ENCODE data around the gene ADSS1. TPM values are rescaled to one million over a fixed set of nuclear protein-coding genes. Genes with fewer than 3 reads are reported as not detected.

Gene ADSS1
- total and polyA plus RNA-seq, 4 donors: 5.3 to 20.8 (median 14.1) TPM

DNA sequence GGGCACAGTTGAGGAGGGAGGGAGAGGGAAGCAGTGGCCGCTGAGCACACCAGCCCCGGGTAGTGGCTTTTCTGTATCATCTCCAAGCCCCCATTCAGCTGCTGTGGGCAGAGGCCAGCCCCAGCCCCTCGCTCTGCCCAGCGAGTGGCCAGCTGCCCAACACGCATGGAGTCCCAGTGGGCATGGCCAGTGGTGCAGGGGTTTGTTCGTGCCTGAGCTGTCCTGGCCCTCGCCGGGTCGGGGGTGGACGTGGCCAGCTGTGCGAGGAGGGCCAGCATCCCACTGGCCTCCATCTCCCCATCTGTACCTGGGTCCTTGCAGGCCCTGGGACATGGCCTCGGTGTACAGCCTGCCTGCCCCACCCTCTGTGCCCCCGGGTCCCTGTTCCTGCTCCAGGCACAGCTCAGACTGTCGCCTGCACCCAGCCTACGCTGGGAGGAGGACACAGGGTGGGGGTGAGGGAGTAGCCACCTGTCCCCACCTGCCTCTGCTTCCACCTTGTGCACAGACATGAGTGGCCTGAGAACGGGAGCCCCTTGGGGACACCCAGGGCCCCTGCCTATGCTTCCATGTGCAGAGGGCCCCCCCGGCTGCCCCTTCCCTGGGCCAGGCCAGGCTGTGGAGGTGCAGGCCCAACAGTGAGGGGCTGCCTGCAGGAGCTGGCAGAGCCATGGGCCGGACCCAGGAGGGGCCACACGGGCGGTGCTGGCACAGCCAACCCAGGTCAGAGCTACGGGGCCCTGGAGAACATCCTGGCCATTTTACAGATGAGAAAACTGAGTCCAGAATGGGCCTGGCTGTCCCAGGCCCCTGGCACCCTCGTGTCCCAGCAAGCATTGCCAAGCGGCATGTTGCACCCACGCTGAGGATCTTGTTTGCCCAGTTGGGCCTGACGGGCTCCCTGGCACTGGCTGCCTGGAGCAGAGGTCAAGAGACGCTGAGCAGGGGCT is 30.3 kb upstream of the ADSS1 start:
- H3K27ac ChIP-seq (ENCODE audit: low read depth, low read length): peak overlapping the region; percentile 86
- peaks cover 2% of the 10 kb centered on the region for H3K27me3 ChIP-seq (ENCODE audit: control insufficient read depth, insufficient read depth, low read length)
- DNase-seq (ENCODE audit: low read depth in 4 of 6, low spot score in 6 of 6): no peak
- 88% methylated on average over 26 of the region's 26 CpGs for whole genome bisulfite sequencing (ENCODE audit: insufficient coverage)
- H3K4me1 ChIP-seq (ENCODE audit: control insufficient read depth, insufficient read depth, low read length): peaks cover 95% of the 10 kb centered on the region
- H3K4me3 ChIP-seq (ENCODE audit: low read depth, low read length): no peak overlapping the region
- peaks cover 74% of the 10 kb centered on the region for H3K36me3 ChIP-seq (ENCODE audit: control insufficient read depth, insufficient read depth, low read length)
- H3K9me3 ChIP-seq (ENCODE audit: control insufficient read depth, insufficient read depth, low read length): no peaks in the 10 kb centered on the region

DNA sequence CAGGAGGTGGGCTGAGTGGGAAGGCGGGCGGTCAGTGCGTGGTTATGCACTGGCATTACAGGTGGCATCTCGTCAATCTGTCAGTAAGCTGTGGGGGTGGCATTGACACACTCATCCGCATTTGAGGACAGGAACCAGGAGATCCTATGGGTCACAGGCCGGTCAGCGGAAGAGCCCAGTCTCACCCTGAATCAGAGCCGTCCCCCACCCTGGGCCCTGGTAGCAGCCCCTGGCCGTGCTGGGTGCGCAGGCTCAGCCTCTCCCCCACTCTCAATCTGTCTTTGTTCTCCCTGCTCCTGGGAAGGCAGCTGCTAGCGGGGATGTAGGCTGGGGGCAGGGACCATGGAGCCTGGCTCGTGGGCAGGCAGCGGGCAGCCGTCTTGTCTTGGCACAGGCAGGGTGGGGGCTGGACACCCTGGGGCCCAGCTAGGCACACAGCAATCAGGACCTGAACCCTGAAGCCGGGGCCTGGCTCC is 29.5 kb upstream of the ADSS1 start:
- Histone ChIP-seq H3K36me3 (ENCODE audit: control insufficient read depth, insufficient read depth, low read length) (peaks cover 78% of the 10 kb centered on the region), H3K9me3 (ENCODE audit: control insufficient read depth, insufficient read depth, low read length) (no peaks in the 10 kb centered on the region), H3K27ac (ENCODE audit: low read depth, low read length) (peak overlapping the region; percentile 86), H3K27me3 (ENCODE audit: control insufficient read depth, insufficient read depth, low read length) (peaks cover 2% of the 10 kb centered on the region), H3K4me3 (ENCODE audit: low read depth, low read length) (no peak overlapping the region), H3K4me1 (ENCODE audit: control insufficient read depth, insufficient read depth, low read length) (peaks cover 97% of the 10 kb centered on the region)
- 51% methylated on average over 15 of the region's 15 CpGs for WGBS (ENCODE audit: insufficient coverage)
- peak in 2 of 6 donors; percentile 68 to 82 for DNase-seq (ENCODE audit: low read depth in 4 of 6, low spot score in 6 of 6)

DNA sequence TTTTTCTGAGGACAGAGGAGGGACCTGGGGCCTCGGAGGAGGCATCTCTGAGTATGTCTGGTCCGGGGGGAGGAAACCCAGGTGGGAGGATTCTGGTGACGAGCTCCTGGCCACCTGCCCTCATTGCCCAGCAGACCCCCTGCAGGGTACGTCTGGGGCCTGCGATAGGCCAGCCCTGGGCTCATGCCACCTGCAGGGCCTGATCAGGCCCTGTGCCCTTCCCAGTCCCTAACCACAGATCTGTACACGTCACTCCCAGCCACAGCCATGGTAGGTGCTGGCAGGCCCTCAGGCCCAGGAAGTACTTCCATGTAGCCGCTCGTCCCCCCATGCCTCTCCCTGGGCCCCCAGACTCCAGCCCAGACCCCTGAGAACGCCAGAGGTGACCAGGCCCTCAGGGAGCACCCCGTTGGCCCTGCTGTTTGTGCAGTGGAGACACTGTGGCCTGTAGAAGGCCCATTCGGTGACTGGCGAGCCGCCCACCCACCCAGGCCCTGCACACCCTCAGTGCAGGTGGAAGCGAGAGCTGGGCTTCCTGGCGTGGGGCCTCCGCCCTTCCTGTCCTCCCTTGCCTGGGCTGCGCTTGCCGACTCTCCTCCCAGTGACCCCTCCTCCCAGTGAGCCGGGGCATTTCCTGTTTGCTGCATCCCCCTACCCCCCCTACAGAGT is 28.9 kb upstream of the ADSS1 start:
- no peak for DNase-seq (ENCODE audit: low read depth in 4 of 6, low spot score in 6 of 6)
- Histone ChIP-seq H3K27me3 (ENCODE audit: control insufficient read depth, insufficient read depth, low read length) (peaks cover 2% of the 10 kb centered on the region), H3K9me3 (ENCODE audit: control insufficient read depth, insufficient read depth, low read length) (no peaks in the 10 kb centered on the region), H3K27ac (ENCODE audit: low read depth, low read length) (peak overlapping the region; percentile 86), H3K36me3 (ENCODE audit: control insufficient read depth, insufficient read depth, low read length) (peaks cover 84% of the 10 kb centered on the region), H3K4me3 (ENCODE audit: low read depth, low read length) (no peak overlapping the region), H3K4me1 (ENCODE audit: control insufficient read depth, insufficient read depth, low read length) (peaks cover 100% of the 10 kb centered on the region)
- WGBS (ENCODE audit: insufficient coverage): 70% methylated on average over 18 of the region's 19 CpGs

DNA sequence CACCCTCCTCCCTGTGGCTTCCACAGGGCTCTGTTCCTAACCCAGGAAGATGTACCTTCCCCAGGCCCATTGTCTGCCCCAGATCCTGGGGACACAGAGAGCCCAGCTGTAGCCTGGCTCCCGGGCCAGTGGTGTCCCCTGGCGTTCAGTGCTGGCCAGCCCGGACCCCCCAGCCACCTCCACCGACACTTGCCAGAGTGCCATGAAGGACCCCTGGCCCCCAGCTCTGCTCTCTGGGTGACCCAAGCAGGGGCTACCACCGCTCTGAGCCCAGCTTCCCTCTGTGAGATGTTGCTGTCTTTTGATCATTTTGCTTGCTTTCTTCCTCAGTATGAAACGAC is 28.4 kb upstream of the ADSS1 start:
- Histone ChIP-seq H3K27me3 (ENCODE audit: control insufficient read depth, insufficient read depth, low read length) (no peaks in the 10 kb centered on the region), H3K4me1 (ENCODE audit: control insufficient read depth, insufficient read depth, low read length) (peaks cover 100% of the 10 kb centered on the region), H3K36me3 (ENCODE audit: control insufficient read depth, insufficient read depth, low read length) (peaks cover 88% of the 10 kb centered on the region), H3K27ac (ENCODE audit: low read depth, low read length) (peak overlapping the region; percentile 86), H3K9me3 (ENCODE audit: control insufficient read depth, insufficient read depth, low read length) (no peaks in the 10 kb centered on the region), H3K4me3 (ENCODE audit: low read depth, low read length) (no peak overlapping the region)
- WGBS (ENCODE audit: insufficient coverage): 75% methylated on average over 6 of the region's 6 CpGs
- no peak for DNase-seq (ENCODE audit: low read depth in 4 of 6, low spot score in 6 of 6)

DNA sequence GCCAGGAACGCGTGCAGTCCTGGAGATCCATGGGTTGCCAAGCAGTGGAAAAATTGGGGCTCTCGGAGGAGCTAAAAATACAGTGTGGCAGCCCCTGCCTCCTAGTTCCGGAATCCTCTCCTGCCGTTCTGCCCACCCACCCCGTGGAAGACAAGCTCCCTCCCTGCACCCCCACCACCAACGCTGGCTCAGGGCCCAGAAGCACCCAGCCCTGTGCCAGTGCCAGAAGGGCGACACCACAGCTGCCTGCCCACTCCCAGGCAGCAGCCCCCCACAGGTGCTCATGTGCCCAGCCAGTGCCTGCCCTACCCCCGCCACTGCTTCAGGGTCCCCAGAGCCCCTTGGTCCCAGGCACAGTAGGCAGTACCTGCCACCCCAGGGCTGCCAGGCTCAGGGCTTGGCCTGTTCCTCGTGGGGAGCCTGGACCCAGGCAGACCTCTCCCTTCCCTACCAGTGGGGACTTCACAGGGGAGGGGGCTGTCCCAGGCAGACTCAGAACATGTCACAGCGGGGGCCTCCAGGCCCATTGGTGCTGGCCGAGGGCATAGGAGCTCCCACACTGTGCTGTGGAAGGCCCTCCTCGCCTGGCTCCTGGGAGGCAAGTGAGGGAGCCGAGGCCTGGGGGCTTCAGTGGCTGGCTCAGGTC is 27.2 kb upstream of the ADSS1 start:
- 80% methylated on average over 13 of the region's 14 CpGs for WGBS (ENCODE audit: insufficient coverage)
- peak in 1 of 6 donors; percentile 61 for DNase-seq (ENCODE audit: low read depth in 4 of 6, low spot score in 6 of 6)
- Histone ChIP-seq H3K4me1 (ENCODE audit: control insufficient read depth, insufficient read depth, low read length) (peaks cover 99% of the 10 kb centered on the region), H3K27ac (ENCODE audit: low read depth, low read length) (peak overlapping the region; percentile 79), H3K9me3 (ENCODE audit: control insufficient read depth, insufficient read depth, low read length) (no peaks in the 10 kb centered on the region), H3K4me3 (ENCODE audit: low read depth, low read length) (no peak overlapping the region), H3K36me3 (ENCODE audit: control insufficient read depth, insufficient read depth, low read length) (peaks cover 85% of the 10 kb centered on the region), H3K27me3 (ENCODE audit: control insufficient read depth, insufficient read depth, low read length) (no peaks in the 10 kb centered on the region)

DNA sequence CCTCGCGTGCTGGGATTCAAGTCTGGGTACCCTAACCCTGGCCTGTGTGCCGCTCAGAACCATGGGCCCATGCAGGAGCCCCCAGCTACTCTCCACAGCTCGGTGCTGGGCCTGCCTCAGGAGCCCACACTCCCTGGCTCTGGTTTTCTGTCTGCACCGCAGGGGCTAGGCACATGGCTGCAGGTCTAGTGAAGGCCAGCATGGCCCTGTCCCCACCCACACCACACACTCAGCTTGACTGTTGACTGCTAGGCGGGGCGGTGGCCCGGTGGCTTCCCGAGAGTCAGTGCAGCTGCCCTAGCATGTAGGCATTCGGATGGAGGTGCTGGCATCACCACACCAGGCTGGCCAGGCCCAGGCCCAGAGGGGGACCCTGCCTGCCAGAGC is 26.7 kb upstream of the ADSS1 start:
- Histone ChIP-seq H3K27me3 (ENCODE audit: control insufficient read depth, insufficient read depth, low read length) (no peaks in the 10 kb centered on the region), H3K4me1 (ENCODE audit: control insufficient read depth, insufficient read depth, low read length) (peaks cover 99% of the 10 kb centered on the region), H3K4me3 (ENCODE audit: low read depth, low read length) (no peak overlapping the region), H3K27ac (ENCODE audit: low read depth, low read length) (peak overlapping the region; percentile 79), H3K9me3 (ENCODE audit: control insufficient read depth, insufficient read depth, low read length) (no peaks in the 10 kb centered on the region), H3K36me3 (ENCODE audit: control insufficient read depth, insufficient read depth, low read length) (peaks cover 85% of the 10 kb centered on the region)
- 93% methylated on average over 10 of the region's 10 CpGs for WGBS (ENCODE audit: insufficient coverage)
- DNase-seq (ENCODE audit: low read depth in 4 of 6, low spot score in 6 of 6): no peak

DNA sequence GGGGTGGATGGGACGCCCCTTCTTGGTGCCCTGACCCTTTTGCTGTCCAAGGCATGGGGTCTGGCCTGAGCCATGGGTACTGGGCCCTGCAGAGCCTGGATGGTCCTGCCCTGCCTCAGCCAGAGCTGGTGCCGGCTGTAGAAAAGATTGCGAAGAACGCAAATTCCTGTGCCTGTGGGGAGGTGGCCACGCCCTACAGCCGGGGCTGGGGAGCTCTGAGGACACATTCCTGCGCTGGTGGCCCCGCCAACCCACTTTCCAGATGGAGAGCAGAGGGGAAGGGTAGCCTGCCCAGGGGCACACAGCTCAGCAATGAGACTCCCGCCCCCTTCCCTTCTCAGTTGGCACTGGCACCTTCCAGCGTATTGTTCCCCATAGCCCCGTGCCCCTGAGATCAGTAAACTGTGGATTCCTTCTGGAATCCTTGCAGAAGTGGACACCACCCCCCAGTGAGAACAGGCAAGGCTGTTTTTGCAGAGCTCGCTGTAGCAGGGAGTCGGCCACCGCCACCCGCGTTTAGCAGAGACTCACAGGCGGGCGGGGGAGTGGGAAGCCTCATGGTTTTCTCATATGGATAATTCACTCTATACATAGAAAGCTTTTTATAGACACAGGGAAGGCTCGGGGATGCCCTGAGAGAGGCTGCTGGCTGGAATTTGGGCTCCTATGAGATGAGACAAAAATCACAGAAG is 26.0 kb upstream of the ADSS1 start:
- Histone ChIP-seq H3K4me1 (ENCODE audit: control insufficient read depth, insufficient read depth, low read length) (peaks cover 99% of the 10 kb centered on the region), H3K27ac (ENCODE audit: low read depth, low read length) (peak overlapping the region; percentile 79), H3K36me3 (ENCODE audit: control insufficient read depth, insufficient read depth, low read length) (peaks cover 85% of the 10 kb centered on the region), H3K4me3 (ENCODE audit: low read depth, low read length) (no peak overlapping the region), H3K9me3 (ENCODE audit: control insufficient read depth, insufficient read depth, low read length) (no peaks in the 10 kb centered on the region), H3K27me3 (ENCODE audit: control insufficient read depth, insufficient read depth, low read length) (no peaks in the 10 kb centered on the region)
- WGBS (ENCODE audit: insufficient coverage): 64% methylated on average over 8 of the region's 19 CpGs
- peak in 2 of 6 donors; percentile 30 to 80 for DNase-seq (ENCODE audit: low read depth in 4 of 6, low spot score in 6 of 6)

DNA sequence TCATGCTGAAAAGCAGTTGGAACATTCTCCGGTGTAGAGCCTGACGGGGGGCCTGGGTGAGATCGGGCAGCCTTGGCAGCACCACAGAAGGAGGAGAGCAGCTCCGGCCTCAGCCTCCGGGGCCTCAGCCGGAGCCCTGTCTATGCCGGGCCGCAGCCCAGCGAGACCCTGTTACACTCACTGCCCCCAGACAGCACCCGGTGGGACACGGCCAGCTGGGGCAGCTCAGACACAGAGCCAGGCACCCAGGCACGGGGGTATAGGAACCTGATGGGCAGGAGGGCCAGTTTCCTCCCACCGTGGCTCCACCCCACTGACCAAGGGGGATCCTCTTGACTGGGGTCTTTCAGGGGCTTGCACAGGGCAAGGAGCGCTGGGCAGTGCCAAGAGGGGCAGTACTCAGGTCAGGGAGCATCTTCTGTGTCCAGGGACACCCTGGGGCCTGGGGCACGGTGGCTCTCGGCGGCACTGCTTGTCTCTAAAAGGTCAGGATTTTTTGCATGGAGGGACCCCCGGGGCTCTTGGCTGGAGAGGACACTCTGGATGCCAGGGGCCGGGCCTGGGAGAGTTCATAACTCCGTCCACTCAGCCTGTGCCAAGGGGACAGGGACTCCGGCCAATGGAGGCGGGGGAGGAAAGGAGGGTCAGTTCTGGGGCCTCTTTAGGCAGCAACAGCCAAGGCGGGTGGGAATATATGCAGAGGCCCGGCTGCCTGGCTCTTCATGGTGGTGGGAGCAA is 25.2 kb upstream of the ADSS1 start:
- peak overlapping the region; percentile 79 for H3K27ac ChIP-seq (ENCODE audit: low read depth, low read length)
- WGBS (ENCODE audit: insufficient coverage): 60% methylated on average over 24 of the region's 24 CpGs
- peak in 1 of 6 donors; percentile 75 for DNase-seq (ENCODE audit: low read depth in 4 of 6, low spot score in 6 of 6)
- no peaks in the 10 kb centered on the region for H3K9me3 ChIP-seq (ENCODE audit: control insufficient read depth, insufficient read depth, low read length)
- H3K4me3 ChIP-seq (ENCODE audit: low read depth, low read length): no peak overlapping the region
- peaks cover 95% of the 10 kb centered on the region for H3K4me1 ChIP-seq (ENCODE audit: control insufficient read depth, insufficient read depth, low read length)
- H3K27me3 ChIP-seq (ENCODE audit: control insufficient read depth, insufficient read depth, low read length): no peaks in the 10 kb centered on the region
- H3K36me3 ChIP-seq (ENCODE audit: control insufficient read depth, insufficient read depth, low read length): peaks cover 85% of the 10 kb centered on the region

DNA sequence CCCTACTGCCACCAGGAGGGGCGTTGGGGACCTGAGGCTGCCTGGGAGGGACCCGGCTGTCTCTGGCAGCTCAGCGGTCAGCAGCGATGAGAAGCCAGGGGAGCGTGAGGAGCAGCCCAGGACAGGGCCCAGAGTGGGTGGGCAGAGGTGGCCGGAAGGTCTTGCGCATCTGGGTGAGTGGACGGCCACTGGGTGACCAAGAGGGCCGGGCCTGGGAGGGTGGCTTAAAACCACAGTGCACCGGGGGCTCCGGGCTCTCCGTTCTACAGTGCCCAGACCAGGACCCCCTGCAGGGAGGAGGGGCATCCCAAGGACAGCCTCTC is 24.6 kb upstream of the ADSS1 start:
- Histone ChIP-seq H3K4me1 (ENCODE audit: control insufficient read depth, insufficient read depth, low read length) (peaks cover 90% of the 10 kb centered on the region), H3K27me3 (ENCODE audit: control insufficient read depth, insufficient read depth, low read length) (no peaks in the 10 kb centered on the region), H3K9me3 (ENCODE audit: control insufficient read depth, insufficient read depth, low read length) (no peaks in the 10 kb centered on the region), H3K4me3 (ENCODE audit: low read depth, low read length) (no peak overlapping the region), H3K27ac (ENCODE audit: low read depth, low read length) (peak overlapping the region; percentile 57), H3K36me3 (ENCODE audit: control insufficient read depth, insufficient read depth, low read length) (peaks cover 87% of the 10 kb centered on the region)
- no peak for DNase-seq (ENCODE audit: low read depth in 4 of 6, low spot score in 6 of 6)
- 80% methylated on average over 12 of the region's 12 CpGs for WGBS (ENCODE audit: insufficient coverage)

All from spinal cord (tissue), 10 donors.